A204.1 (cell line): Measurements from ENCODE around the gene C1QTNF1.

Experiments used
- FAIRE-seq: peaks from 2 replicates; lab custom pipeline; 2012; peaks lifted over from hg19 to GRCh38; lab: Jason Lieb, UNC

The C1QTNF1 gene

GRCh38 chr17:78993241-78993956 is 30.6 kb upstream of the C1QTNF1 start:
- no peak for FAIRE-seq

GRCh38 chr17:78993981-78994671 is 29.8 kb upstream of the C1QTNF1 start:
- FAIRE-seq, result no peak

GRCh38 chr17:78995022-78995760 is 28.8 kb upstream of the C1QTNF1 start:
- no peak for FAIRE-seq

- FAIRE-seq, result no peak
Measured at GRCh38 chr17:78995761-78996451, 28.1 kb upstream of the C1QTNF1 start.

GRCh38 chr17:78996781-78997201 is 27.2 kb upstream of the C1QTNF1 start:
- FAIRE-seq, result no peak

GRCh38 chr17:78997231-78997741 is 26.7 kb upstream of the C1QTNF1 start:
- FAIRE-seq, result no peak

- FAIRE-seq, result no peak
Measured at GRCh38 chr17:78997881-78998280, 26.1 kb upstream of the C1QTNF1 start.

- no peak for FAIRE-seq
Measured at GRCh38 chr17:78998311-78999055, 25.5 kb upstream of the C1QTNF1 start.

- no peak for FAIRE-seq
Measured at GRCh38 chr17:78999056-78999768, 24.8 kb upstream of the C1QTNF1 start.

- FAIRE-seq, result no peak
Measured at GRCh38 chr17:78999947-79000395, 24.0 kb upstream of the C1QTNF1 start.

GRCh38 chr17:79000396-79001189 is 23.4 kb upstream of the C1QTNF1 start:
- no peak for FAIRE-seq

- no peak for FAIRE-seq
Measured at GRCh38 chr17:79001190-79002020, 22.6 kb upstream of the C1QTNF1 start.

- no peak for FAIRE-seq
Measured at GRCh38 chr17:79002291-79002690, 21.7 kb upstream of the C1QTNF1 start.

GRCh38 chr17:79002796-79003593 is 21.0 kb upstream of the C1QTNF1 start:
- FAIRE-seq, result no peak

GRCh38 chr17:79003661-79004411 is 20.1 kb upstream of the C1QTNF1 start:
- no peak for FAIRE-seq

- FAIRE-seq, result no peak
Measured at GRCh38 chr17:79005063-79005861, 18.7 kb upstream of the C1QTNF1 start.

GRCh38 chr17:79006046-79006445 is 17.9 kb upstream of the C1QTNF1 start:
- no peak for FAIRE-seq
